Measurements from ENCODE around the gene MGLL. TPM values are rescaled to one million over a fixed set of nuclear protein-coding genes. Genes with fewer than 3 reads are reported as not detected.

The MGLL gene
- total RNA-seq, 1 donor from 2014 or later, result 9.4 TPM

DNA sequence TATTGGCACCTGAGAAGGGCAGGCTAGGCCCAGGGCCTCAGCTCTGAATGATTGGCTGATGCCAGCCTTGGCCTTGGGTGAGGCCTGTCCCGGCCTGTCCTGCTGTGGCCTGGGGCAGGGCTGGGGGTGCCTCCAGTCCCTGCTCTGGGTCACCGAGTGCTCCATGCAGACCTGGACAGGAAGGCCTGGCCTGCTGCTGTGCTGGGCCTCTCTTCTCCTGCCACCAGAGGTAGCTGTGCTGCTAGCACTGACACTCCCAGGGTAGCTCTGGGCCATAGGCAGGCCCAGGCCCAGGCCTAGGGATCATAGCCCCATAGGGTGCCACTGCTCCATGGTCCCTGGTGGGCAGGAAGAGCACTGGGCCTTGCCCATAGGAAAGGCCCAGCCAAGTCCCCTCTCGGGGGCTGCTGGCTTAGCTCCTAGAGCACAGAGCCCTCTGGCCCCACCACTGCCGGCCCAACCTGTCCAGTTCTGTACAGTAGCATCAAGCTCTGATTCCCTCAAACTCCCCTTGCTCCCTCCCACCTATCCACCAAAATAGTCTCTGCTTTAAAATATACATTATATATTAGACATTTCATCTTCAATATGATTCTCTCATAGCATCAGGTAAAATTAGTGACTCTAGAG lies 131.4 kb downstream of the MGLL start:
- no peaks in the 10 kb centered on the region for H3K36me3 Mint-ChIP-seq
- no peaks in the 10 kb centered on the region for H3K9me3 Mint-ChIP-seq
- no peak overlapping the region for H3K4me3 Mint-ChIP-seq
- DNase-seq (ENCODE audit: extremely low spot score, unreplicated experiment), result no peak
- peak; percentile 71 for TF ChIP-seq CTCF (conservative IDR thresholded peaks at IDR 0.05)
- no peak overlapping the region for H3K27ac Mint-ChIP-seq
- peaks cover 9% of the 10 kb centered on the region for H3K4me1 Mint-ChIP-seq (ENCODE audit: unreplicated experiment)
- no peaks in the 10 kb centered on the region for H3K27me3 Mint-ChIP-seq

- no peak for TF ChIP-seq CTCF (conservative IDR thresholded peaks at IDR 0.05)
- no peaks in the 10 kb centered on the region for H3K27me3 Mint-ChIP-seq
- H3K36me3 Mint-ChIP-seq, result no peaks in the 10 kb centered on the region
- H3K4me3 Mint-ChIP-seq, result peak overlapping the region; percentile 25
- no peak for DNase-seq (ENCODE audit: extremely low spot score, unreplicated experiment)
- H3K27ac Mint-ChIP-seq, result peak overlapping the region; percentile 81
- peaks cover 9% of the 10 kb centered on the region for H3K4me1 Mint-ChIP-seq (ENCODE audit: unreplicated experiment)
- H3K9me3 Mint-ChIP-seq, result no peaks in the 10 kb centered on the region
These were observed 132.2 kb downstream of the MGLL start for GRCh38 chr3:127690106-127690505.

DNA sequence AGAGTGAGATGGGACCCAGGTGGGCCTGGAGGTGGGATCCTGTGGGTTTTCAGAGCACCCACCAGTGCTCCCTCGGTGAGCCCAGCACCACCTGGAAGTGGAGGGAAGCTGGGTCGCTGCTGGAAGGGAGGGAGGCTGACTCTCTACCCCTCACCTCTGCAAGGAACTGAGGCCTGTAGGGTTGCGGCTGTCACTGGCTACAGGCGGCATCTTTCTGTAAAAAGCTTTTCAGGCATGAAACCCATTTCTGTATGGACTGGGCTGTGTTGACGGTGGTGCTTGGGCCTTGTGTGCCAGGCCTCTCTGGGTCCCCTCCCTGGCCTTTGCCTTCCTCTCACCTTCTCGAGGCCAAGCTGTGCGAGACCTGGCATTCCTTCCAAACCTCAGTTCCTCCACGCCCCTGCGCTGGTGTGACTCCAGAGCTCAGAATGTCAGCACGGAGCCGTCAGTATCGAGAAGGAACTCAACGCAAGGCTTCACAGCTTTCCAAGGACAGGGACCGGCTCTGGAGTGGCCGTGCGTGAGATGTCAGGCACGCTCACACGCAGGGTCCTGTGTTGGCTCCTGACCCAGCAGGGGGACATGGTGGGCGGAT lies 133.0 kb downstream of the MGLL start:
- no peak overlapping the region for H3K4me3 Mint-ChIP-seq
- H3K4me1 Mint-ChIP-seq (ENCODE audit: unreplicated experiment), result peaks cover 9% of the 10 kb centered on the region
- no peak for DNase-seq (ENCODE audit: extremely low spot score, unreplicated experiment)
- H3K27me3 Mint-ChIP-seq, result no peaks in the 10 kb centered on the region
- H3K36me3 Mint-ChIP-seq, result no peaks in the 10 kb centered on the region
- H3K9me3 Mint-ChIP-seq, result no peaks in the 10 kb centered on the region
- H3K27ac Mint-ChIP-seq, result peak overlapping the region; percentile 81
- TF ChIP-seq CTCF (conservative IDR thresholded peaks at IDR 0.05), result no peak

DNA sequence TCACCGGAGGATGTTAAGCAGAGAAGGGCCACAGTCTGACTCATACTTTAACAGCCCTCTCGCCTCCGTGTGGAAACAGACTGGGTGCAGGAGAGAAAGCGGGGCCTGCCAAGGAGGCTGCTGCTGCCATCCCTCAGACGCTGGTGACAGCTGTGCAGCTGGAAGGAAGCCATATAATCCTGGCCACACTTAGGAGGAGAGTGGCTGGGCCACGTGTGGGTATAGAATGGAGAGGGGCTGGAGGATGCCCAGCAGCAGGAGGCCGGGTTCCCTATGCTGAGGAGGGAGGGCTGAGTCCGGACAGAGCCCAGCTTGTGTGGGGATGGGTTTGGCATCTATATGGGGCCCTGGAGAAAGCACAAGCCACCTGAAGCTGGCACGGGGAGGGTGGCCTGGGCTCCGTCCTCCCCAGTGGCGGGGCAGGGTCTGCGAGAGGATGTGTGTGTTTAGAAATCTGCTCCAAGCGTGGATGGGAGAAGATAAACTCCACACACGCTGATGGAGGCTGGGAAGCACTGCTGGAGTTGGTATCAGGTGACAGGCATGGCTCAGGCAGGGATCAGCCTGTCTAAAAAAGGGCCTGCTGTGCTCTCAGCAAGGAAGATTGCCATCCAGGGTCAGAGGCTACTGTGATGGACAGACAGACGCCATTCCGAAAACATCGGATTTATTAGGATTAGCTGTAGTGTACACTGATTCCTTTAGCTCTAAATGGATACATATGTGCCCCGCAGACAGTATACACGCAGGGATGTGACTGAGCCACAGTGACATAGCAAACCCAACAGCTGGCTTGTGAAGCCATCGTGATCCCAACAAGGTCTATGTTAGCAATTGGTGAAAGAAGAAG lies 133.7 kb downstream of the MGLL start:
- no peaks in the 10 kb centered on the region for H3K36me3 Mint-ChIP-seq
- no peaks in the 10 kb centered on the region for H3K9me3 Mint-ChIP-seq
- peaks cover 12% of the 10 kb centered on the region for H3K4me1 Mint-ChIP-seq (ENCODE audit: unreplicated experiment)
- H3K4me3 Mint-ChIP-seq, result no peak overlapping the region
- DNase-seq (ENCODE audit: extremely low spot score, unreplicated experiment), result no peak
- no peaks in the 10 kb centered on the region for H3K27me3 Mint-ChIP-seq
- no peak for TF ChIP-seq CTCF (conservative IDR thresholded peaks at IDR 0.05)
- peak overlapping the region; percentile 63 for H3K27ac Mint-ChIP-seq

DNA sequence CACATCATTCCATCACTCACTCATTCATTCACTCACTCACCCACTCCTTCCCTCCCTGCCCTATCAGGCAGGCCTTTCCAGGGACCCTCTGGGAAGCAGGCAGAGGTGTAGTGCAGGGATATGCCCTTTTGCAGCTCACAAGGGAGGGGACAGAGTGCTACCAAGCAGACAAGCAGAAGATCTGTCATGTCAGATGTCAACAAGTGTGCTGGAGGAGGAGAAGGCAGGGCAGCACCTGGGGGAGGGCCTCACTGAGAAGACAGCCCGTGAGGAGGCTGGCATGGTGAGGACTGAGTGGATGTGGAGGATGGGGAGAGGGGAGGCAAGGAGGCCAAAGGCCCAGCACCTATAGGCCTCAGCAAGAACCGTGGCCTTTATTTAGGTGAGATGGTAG lies 134.3 kb downstream of the MGLL start:
- H3K9me3 Mint-ChIP-seq, result no peaks in the 10 kb centered on the region
- no peaks in the 10 kb centered on the region for H3K27me3 Mint-ChIP-seq
- H3K27ac Mint-ChIP-seq, result no peak overlapping the region
- TF ChIP-seq CTCF (conservative IDR thresholded peaks at IDR 0.05), result no peak
- no peak for DNase-seq (ENCODE audit: extremely low spot score, unreplicated experiment)
- no peak overlapping the region for H3K4me3 Mint-ChIP-seq
- H3K36me3 Mint-ChIP-seq, result no peaks in the 10 kb centered on the region
- H3K4me1 Mint-ChIP-seq (ENCODE audit: unreplicated experiment), result peaks cover 14% of the 10 kb centered on the region
